PFSK-1 (cell line): ENCODE measurements around the gene FOCAD.

ENCODE experiments used
- FOXP2 ChIP-seq: optimal IDR thresholded peaks from 2 replicates; pipeline ENCODE3; 2011; ENCODE audit warnings: borderline replicate concordance, control low read depth, inconsistent platforms; ENCODE audit not compliant: insufficient read depth; ENCODE audit errors: extremely low read length, extremely low read depth
- POLR2AphosphoS5 ChIP-seq: IDR thresholded peaks from 2 replicates; pipeline ENCODE4 v1.6.1; 2012; ENCODE audit warnings: low read depth, mild to moderate bottlenecking, control low read depth, low read length, moderate library complexity
- REST ChIP-seq, 2 experiments: IDR thresholded peaks; 2 replicates each; pipeline versions ENCODE4 v1.6.1 to v1.8.0; 2011 to 2012; ENCODE audit warnings: low read depth in 2 of 2, low read length in 2 of 2, control low read depth in 1 of 2, inconsistent platforms in 1 of 2, mild to moderate bottlenecking in 1 of 2, moderate library complexity in 1 of 2; ENCODE audit not compliant: insufficient read depth in 1 of 2
- SIN3A ChIP-seq: IDR thresholded peaks from 2 replicates; pipeline ENCODE4 v1.6.1; 2012; ENCODE audit warnings: mild to moderate bottlenecking, low read length, moderate library complexity, borderline replicate concordance; ENCODE audit not compliant: insufficient read depth
- TAF1 ChIP-seq: IDR thresholded peaks from 2 replicates; pipeline ENCODE4 v1.6.1; 2012; ENCODE audit warnings: low read length, control low read depth, borderline replicate concordance; ENCODE audit not compliant: insufficient read depth

Gene FOCAD

DNA sequence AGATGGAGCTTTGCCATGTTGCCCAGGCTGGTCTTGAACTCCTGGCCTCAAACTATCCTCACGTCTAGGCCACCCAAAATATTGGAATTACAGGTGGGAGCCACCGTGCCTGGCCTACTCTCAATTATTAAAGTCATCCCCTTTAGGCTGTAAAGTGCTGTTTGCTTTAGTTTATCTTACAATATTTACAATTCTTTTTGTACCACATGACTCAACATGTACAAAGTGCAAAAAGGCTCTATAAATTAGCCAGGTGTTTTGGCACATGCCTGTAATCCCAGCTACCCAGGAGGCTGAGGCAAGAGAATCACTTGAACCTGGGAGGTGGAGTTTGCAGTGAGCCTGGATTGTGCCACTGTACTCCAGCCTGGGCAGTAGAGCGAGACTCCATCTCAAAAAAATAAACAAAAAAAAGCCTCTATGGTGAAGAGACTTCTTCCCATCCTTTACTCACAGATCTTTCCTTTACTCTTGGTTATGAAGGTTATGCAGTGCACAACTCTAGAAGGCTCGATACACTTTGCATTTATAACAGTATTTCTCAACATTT, 33.2 kb upstream of the FOCAD start:
- TF ChIP-seq POLR2AphosphoS5 (no peak), TAF1 (no peak), SIN3A (no peak)

DNA sequence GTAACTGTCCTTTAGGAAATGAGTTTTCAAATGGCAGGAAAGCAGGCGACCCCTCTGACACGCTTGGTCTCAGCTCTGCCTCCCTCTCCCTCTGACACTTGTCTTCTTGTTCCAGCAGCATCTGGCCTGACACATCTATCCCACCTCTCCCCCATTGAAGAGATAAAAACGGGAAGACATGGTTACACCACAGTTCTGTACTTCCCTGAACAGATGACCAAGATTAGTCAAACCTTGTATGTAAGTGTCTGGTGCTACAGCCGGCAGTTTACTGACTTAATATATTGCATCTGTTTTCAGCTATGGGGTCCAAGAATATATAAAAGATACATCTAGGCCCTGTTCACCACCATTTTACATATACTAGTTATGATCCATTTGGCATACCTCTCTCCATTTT, 32.1 kb upstream of the FOCAD start:
- TF ChIP-seq REST (IDR thresholded peaks at IDR 0.05; ENCODE audit: insufficient read depth in 1 of 2, low read depth in 2 of 2, low read length in 2 of 2), result no peak
- no peak for TF ChIP-seq POLR2AphosphoS5
- TF ChIP-seq FOXP2, result no peak
- TF ChIP-seq TAF1, result no peak
- no peak for TF ChIP-seq SIN3A

- TF ChIP-seq REST (IDR thresholded peaks at IDR 0.05; ENCODE audit: insufficient read depth in 1 of 2, low read depth in 2 of 2, low read length in 2 of 2) (no peak), SIN3A (no peak), FOXP2 (no peak), POLR2AphosphoS5 (no peak), TAF1 (no peak)
Observed at GRCh38 chr9:20658677-20659473, 25.2 kb upstream of the FOCAD start.

- no peak for TF ChIP-seq POLR2AphosphoS5
- TF ChIP-seq REST (IDR thresholded peaks at IDR 0.05; ENCODE audit: insufficient read depth in 1 of 2, low read depth in 2 of 2, low read length in 2 of 2), result no peak
Observed at GRCh38 chr9:20659474-20659967, 24.5 kb upstream of the FOCAD start.

DNA sequence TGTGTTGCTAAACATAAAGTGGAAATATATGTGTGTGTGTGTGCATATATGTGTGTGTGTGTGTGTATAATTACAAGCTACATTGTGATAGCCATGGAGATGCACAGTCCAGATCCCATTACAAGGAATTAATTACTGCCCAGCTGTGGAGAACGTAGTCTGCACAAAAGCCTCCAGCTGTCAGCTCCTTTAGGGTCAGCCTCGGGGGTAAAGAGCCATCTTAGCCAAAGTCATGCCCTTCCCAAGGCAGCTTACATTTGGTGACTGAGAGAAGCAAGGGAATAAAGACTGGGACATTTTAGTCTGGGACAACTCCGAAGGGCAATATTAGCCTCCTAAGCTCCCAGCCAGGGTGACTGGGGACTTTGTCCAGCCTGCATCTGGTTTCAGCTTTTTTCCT, 21.9 kb upstream of the FOCAD start:
- TF ChIP-seq FOXP2 (no peak), TAF1 (no peak), REST (IDR thresholded peaks at IDR 0.05; ENCODE audit: insufficient read depth in 1 of 2, low read depth in 2 of 2, low read length in 2 of 2) (no peak), POLR2AphosphoS5 (no peak), SIN3A (no peak)
